ENCODE data around the gene TUBB4B. TPM values are rescaled to one million over a fixed set of nuclear protein-coding genes. Genes with fewer than 3 reads are reported as not detected.

TUBB4B gene
- total and polyA plus RNA-seq, 8 donors: 69.4 to 292 (median 153) TPM

GRCh38 chr9:137230705-137231371 lies 10.2 kb upstream of the TUBB4B start, which contains the start of gene SLC34A3:
Gene SLC34A3 (plus strand): TSS chr9:137230901. CDS start chr9:137231703, 802 bp downstream.
- H3K9me3 ChIP-seq: no peaks in the 10 kb centered on the region
- no peaks in the 10 kb centered on the region for H3K36me3 ChIP-seq
- no peak within 1 kb of the TSS for H3K27ac ChIP-seq
- TF ChIP-seq CTCF (IDR thresholded peaks at IDR 0.05) (no peak), POLR2A (IDR thresholded peaks at IDR 0.05) (no peak), POLR2AphosphoS5 (IDR thresholded peaks at IDR 0.05) (no peak), EP300 (IDR thresholded peaks at IDR 0.05) (no peak)
- no peak for DNase-seq
- intact Hi-C loops (cut with DNase I; ENCODE audit: low total_unique reads): loop anchor here (10.0 kb wide), 1 partner anchor 46 kb away; the partner anchor contains the start of genes ANAPC2 and SSNA1
- 59 to 67% (median 65%) methylated on average over 8 to 14 of the region's 14 CpGs for WGBS, 5 donors
- peaks cover 18 to 90% (median 74%) of the 10 kb centered on the region in 3 donors for H3K27me3 ChIP-seq
- H3K4me3 ChIP-seq: no peak within 1 kb of the TSS
- peaks cover 12 to 46% (median 42%) of the 10 kb centered on the region in 4 donors for H3K4me1 ChIP-seq

- H3K27ac ChIP-seq: no peak overlapping the region
- no peaks in the 10 kb centered on the region for H3K9me3 ChIP-seq
- H3K36me3 ChIP-seq: no peaks in the 10 kb centered on the region
- intact Hi-C loops (cut with DNase I; ENCODE audit: low total_unique reads): loop anchor here (10.0 kb wide), 1 partner anchor 47 kb away; the partner anchor contains the start of genes ANAPC2 and SSNA1
- H3K4me1 ChIP-seq: peaks cover 19 to 46% (median 42%) of the 10 kb centered on the region in 4 donors
- WGBS, 5 donors: 77 to 90% (median 87%) methylated on average over 15 to 23 of the region's 23 CpGs
- H3K4me3 ChIP-seq: no peak overlapping the region
- DNase-seq: no peak
- peaks cover 18 to 94% (median 76%) of the 10 kb centered on the region in 3 donors for H3K27me3 ChIP-seq
- TF ChIP-seq POLR2A (IDR thresholded peaks at IDR 0.05): no peak
- TF ChIP-seq CTCF (IDR thresholded peaks at IDR 0.05): no peak
- TF ChIP-seq POLR2AphosphoS5 (IDR thresholded peaks at IDR 0.05): no peak
- no peak for TF ChIP-seq EP300 (IDR thresholded peaks at IDR 0.05)
Measured at GRCh38 chr9:137231372-137232039, 9.6 kb upstream of the TUBB4B start.

GRCh38 chr9:137232101-137232500 lies 9.0 kb upstream of the TUBB4B start:
- H3K4me1 ChIP-seq: peaks cover 23 to 48% (median 42%) of the 10 kb centered on the region in 4 donors
- intact Hi-C loops (cut with DNase I; ENCODE audit: low total_unique reads): loop anchor here (10.0 kb wide), 1 partner anchor 47 kb away; the partner anchor contains the start of genes ANAPC2 and SSNA1

More at GRCh38 chr9:137232101-137232500, 9.0 kb upstream of the TUBB4B start:
- H3K27ac ChIP-seq: no peak overlapping the region
- WGBS, 5 donors: 71 to 79% (median 73%) methylated on average over 7 to 10 of the region's 10 CpGs
- no peak overlapping the region for H3K4me3 ChIP-seq
- TF ChIP-seq POLR2A (IDR thresholded peaks at IDR 0.05) (no peak), POLR2AphosphoS5 (IDR thresholded peaks at IDR 0.05) (no peak), CTCF (IDR thresholded peaks at IDR 0.05) (no peak), EP300 (IDR thresholded peaks at IDR 0.05) (no peak)
- peaks cover 18 to 92% (median 76%) of the 10 kb centered on the region in 3 donors for H3K27me3 ChIP-seq
- no peaks in the 10 kb centered on the region for H3K9me3 ChIP-seq
- no peak for DNase-seq
- no peaks in the 10 kb centered on the region for H3K36me3 ChIP-seq

Measured in stomach (tissue), 9 donors.